Lung (tissue), 12 donors: Measurements from ENCODE around the gene ZFYVE28. TPM values are rescaled to one million over a fixed set of nuclear protein-coding genes. Genes with fewer than 3 reads are reported as not detected.

Source experiments
- ATAC-seq: fragments of 200-7000 bp; cut with Tn5 transposase; one replicate; pipeline ENCODE4 v1.9.1; 2020; ENCODE audit warnings: moderate number of reproducible peaks; ENCODE audit not compliant: insufficient read depth, low FRiP score
- DNase-seq, 3 donors: peaks; one replicate each; pipeline ENCODE4 v3.0.0-alpha.2; 2013 to 2017
- H3K27ac ChIP-seq, 2 donors: one replicate each; pipeline ENCODE4 v1.5.1; 2013; ENCODE audit warnings: mild to moderate bottlenecking in 2 of 2, moderate library complexity in 2 of 2, control low read depth in 1 of 2, inconsistent platforms in 1 of 2, low read depth in 1 of 2, low read length in 1 of 2
- H3K27me3 ChIP-seq, 3 donors: one replicate each; pipeline ENCODE4 v1.5.1; 2013; ENCODE audit warnings: low read length in 2 of 3; ENCODE audit not compliant: control insufficient read depth in 3 of 3, insufficient read depth in 3 of 3
- H3K36me3 ChIP-seq, 4 donors: one replicate each; pipeline ENCODE4 v1.5.1; 2013; ENCODE audit warnings: low read length in 4 of 4, mild to moderate bottlenecking in 1 of 4, moderate library complexity in 1 of 4; ENCODE audit not compliant: control insufficient read depth in 4 of 4, insufficient read depth in 4 of 4
- H3K4me1 ChIP-seq, 5 donors: one replicate each; pipeline ENCODE4 v1.5.1; 2013; ENCODE audit warnings: low read length in 5 of 5, mild to moderate bottlenecking in 2 of 5, moderate library complexity in 1 of 5; ENCODE audit not compliant: control insufficient read depth in 5 of 5, insufficient read depth in 5 of 5
- H3K4me3 ChIP-seq: one replicate; pipeline ENCODE4 v1.5.1; 2013; ENCODE audit warnings: mild to moderate bottlenecking, control low read depth, moderate library complexity
- H3K9ac ChIP-seq, 2 donors: one replicate each; pipeline ENCODE4 v1.5.1; 2013; ENCODE audit warnings: low read length in 2 of 2, control low read depth in 1 of 2; ENCODE audit not compliant: insufficient read depth in 1 of 2
- H3K9me3 ChIP-seq, 4 donors: one replicate each; pipeline ENCODE4 v1.5.1; 2013; ENCODE audit warnings: low read length in 3 of 4, mild to moderate bottlenecking in 1 of 4, moderate library complexity in 1 of 4; ENCODE audit not compliant: control insufficient read depth in 4 of 4, insufficient read depth in 3 of 4
- CTCF ChIP-seq: IDR thresholded peaks from 2 replicates; pipeline ENCODE4 v1.5.1; 2012; ENCODE audit warnings: mild to moderate bottlenecking; ENCODE audit errors: control extremely low read depth, extremely low read depth
- WGBS, 2 donors: extraction: QIAGEN DNeasy Blood & Tissue Kit; methylation state at CpG; one replicate each; pipeline ENCODE4 v1.1.7; 2013; 5-methylcytosine and 5-hydroxymethylcytosine counted together
- polyA plus RNA-seq, 2 donors: library from polyadenylated mRNA; stranded (reverse); fragments of 200-250 nt; gene quantifications; one replicate each; pipeline ENCODE4 v1.2.1, GENCODE V29; 2013
- total RNA-seq, 2 donors: library from RNA; depleted of rRNA in 1 of 2; stranded (reverse); fragments of >200 nt in 1 of 2; gene quantifications; one replicate each; pipeline ENCODE4 v1.2.1, GENCODE V29; 2014 to 2021
- donor health status: control.
- donor health status: control.
- donor health status: Bipolar disorder and iron deficiency.
- donor health status: healthy.
- donor health status: DM: yes; HTN: yes; CAD: no.

Gene ZFYVE28
- total and polyA plus RNA-seq, 4 donors = 6.8 to 10.3 (median 7.6) TPM

- ATAC-seq = no peak
- WGBS, 2 donors = 85 to 86% methylated on average over 7 of the region's 7 CpGs
These were observed 25.7 kb upstream of the ZFYVE28 start for GRCh38 chr4:2443956-2444740.

GRCh38 chr4:2443061-2443730 lies 24.8 kb upstream of the ZFYVE28 start:
- Histone ChIP-seq H3K4me3 (no peak overlapping the region), H3K27me3 (no peaks in the 10 kb centered on the region), H3K36me3 (no peaks in the 10 kb centered on the region), H3K9me3 (no peaks in the 10 kb centered on the region), H3K4me1 (peaks cover 0 to 2% (median 0%) of the 10 kb centered on the region in 5 donors), H3K27ac (no peak overlapping the region), H3K9ac (no peak overlapping the region)
- DNase-seq (no peak), ATAC-seq (no peak)
- 89 to 90% methylated on average over 20 of the region's 20 CpGs for WGBS, 2 donors
- TF ChIP-seq CTCF = no peak

More at GRCh38 chr4:2443956-2444740, 25.7 kb upstream of the ZFYVE28 start:
- no peaks in the 10 kb centered on the region for H3K27me3 ChIP-seq
- H3K9ac ChIP-seq = no peak overlapping the region
- no peaks in the 10 kb centered on the region for H3K36me3 ChIP-seq
- DNase-seq = no peak
- peak overlapping the region; percentile 2 for H3K4me3 ChIP-seq
- H3K4me1 ChIP-seq = peaks cover 0 to 2% (median 0%) of the 10 kb centered on the region in 5 donors
- H3K9me3 ChIP-seq = no peaks in the 10 kb centered on the region
- H3K27ac ChIP-seq = no peak overlapping the region
- no peak for TF ChIP-seq CTCF

- Histone ChIP-seq H3K9ac (no peak overlapping the region), H3K36me3 (no peaks in the 10 kb centered on the region), H3K27ac (no peak overlapping the region), H3K9me3 (no peaks in the 10 kb centered on the region), H3K27me3 (no peaks in the 10 kb centered on the region), H3K4me3 (no peak overlapping the region), H3K4me1 (peaks cover 0 to 2% (median 0%) of the 10 kb centered on the region in 5 donors)
- 78 to 81% methylated on average over 20 of the region's 20 CpGs for WGBS, 2 donors
- DNase-seq (no peak), ATAC-seq (no peak)
- TF ChIP-seq CTCF = no peak
These were observed 23.9 kb upstream of the ZFYVE28 start for GRCh38 chr4:2442175-2442993.
